GM18502 (cell line): ENCODE results near the gene TRIM9.
A peak's percentile ranks its signal among the peaks of the same experiment; 100 is the strongest.

Source experiments
- ATAC-seq: cut with Tn5 transposase; IDR thresholded peaks from one replicate; pipeline ENCODE4 v1.9.1; 2021; ENCODE audit warnings: mild to moderate bottlenecking; ENCODE audit not compliant: unreplicated experiment, poor library complexity

TRIM9 gene

DNA sequence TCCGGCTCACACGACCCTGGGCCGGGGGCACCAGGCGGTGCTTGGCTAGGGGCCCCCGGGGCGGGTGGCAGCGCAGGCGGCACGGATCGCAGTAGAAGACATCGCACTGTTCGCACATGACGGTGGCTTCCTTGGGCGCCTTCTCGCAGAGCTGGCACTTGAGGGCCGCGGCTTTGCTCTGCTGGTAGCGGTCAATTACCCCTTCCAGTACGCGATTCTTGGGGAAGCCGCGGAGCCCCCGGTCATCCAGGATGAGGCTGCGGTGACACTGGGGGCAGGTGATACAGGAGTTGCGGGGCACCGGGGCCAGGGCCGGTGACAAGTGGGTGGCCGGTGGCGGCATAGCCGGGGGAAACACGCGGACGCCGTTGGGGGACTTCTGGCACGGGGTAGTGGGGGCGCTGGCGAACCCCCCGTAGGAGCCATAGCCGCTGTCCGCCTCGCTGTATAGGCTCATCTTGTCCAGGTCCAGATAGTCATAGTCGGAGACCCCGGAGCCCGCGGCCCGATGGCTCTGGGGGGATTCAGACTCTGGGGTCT is 553 bp downstream of the TRIM9 start:
- peak; percentile 3 for ATAC-seq

DNA sequence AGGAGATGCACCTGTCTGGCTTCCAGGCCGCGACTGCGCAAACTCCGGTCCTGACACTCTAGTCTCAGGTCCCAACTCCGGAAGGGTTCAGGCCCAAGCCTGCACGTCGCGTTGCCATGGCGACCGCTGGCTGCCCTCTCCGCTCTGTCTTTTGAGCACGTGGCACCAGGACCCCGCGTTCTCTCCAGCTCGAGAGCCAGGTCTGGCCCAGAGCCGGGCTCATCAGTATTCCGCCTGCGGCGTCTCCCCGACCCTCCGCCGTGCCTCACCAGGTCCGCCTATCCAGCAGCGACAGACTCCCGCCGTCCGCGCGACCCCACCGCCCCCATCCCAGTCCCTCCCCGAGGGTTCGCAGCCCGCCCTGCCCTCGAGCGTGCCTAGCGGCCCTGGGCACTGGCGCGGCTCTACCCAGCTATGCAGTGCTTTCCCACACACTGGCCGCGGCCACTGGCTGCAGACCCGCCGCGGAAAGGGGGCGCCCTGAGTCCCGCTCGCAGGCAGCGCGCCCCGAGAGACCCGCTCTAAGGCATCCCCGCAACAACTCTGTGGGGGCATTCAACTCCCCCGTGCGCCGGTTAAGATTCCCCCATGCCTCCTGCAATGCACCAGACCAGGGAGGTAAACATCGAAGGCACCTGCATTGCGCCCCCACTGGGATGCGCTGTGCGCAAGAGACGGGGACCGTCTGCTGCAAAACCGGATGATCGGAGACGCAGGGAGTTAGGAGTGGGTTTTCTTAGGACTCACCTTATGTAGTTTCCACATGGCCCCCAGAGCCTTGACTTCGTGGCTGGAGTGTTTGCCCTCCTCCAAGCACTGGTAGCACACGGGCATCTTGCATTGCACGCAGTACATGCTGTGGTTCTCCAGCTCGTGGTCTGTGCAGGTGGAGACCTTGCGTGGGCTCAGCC is 1.3 kb downstream of the TRIM9 start:
- no peak for ATAC-seq

DNA sequence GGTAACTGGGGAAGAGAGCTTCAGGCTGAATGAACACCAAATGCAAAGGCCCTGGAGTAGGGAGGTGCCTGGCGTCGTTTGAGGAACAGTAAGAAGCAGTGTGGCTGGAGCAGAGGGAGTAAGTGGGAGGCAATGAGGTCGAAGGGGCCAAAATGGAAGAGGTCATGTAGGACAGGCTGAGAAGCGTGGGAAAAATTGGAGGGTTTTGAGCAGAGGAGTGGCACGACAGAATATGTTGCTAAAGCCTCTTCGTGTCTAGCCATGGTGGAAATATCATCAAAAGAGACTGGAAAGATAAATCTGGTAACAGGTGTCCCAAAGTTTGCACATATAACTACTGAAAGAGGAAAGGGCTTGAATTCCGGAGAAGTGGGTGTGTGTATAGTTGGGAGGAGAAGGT is 1.9 kb downstream of the TRIM9 start:
- no peak for ATAC-seq

DNA sequence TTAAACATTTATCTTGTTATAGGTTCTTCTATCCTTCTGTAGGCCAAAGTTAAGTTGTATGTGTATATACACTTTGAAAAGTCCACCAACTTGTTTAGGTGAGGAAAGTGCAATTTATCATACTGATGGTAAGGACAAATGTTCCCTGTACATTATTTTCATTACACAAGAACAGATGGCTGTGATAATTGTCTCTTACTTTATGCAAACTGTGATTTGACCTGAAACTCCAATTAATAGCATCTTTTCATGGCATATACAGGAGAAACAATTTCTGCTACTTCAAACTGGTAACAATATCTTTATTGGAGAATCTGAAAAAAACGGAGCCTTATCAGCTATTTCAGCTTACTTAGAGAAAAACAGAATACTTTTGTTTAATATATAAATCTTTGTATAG is 5.6 kb downstream of the TRIM9 start:
- ATAC-seq = no peak

DNA sequence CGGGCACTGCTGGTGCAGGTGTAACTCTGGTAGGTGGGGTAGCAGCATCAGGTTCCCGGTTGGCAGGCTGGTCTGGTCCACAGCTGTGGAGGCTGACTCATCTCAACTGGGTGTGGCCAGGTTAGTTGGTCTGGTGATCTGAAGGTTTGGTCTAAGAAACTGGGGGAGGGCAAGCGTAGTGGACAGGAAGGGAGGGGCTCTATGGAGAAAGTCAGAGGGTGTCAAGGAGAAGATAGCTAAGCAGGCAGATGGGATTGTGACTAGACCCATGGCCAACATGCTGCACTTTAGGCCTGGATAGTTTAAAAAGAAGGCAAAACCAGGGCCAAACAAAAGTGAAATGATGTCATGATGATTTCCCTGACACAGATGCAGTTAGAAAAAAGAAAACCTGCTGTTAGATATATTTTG is 7.9 kb downstream of the TRIM9 start:
- no peak for ATAC-seq

DNA sequence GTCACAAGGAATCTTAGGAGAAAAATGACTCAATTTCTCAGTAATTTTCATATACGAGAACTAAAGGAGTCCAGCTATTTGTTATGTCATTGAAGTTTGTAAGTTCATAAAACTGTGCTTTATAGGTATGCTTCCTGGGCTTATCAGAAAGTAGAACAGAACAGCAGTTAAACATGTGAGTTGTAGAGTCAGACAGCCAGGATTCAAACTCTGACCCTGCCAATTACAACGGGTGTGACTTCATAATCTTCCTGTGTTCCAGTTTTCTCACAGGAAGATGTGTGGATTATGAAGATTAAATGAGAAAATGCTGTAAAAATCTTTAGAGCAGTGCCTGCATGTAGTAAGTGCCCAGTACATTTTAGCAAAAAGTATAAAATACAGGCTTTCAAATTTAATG is 8.9 kb downstream of the TRIM9 start:
- ATAC-seq = no peak

DNA sequence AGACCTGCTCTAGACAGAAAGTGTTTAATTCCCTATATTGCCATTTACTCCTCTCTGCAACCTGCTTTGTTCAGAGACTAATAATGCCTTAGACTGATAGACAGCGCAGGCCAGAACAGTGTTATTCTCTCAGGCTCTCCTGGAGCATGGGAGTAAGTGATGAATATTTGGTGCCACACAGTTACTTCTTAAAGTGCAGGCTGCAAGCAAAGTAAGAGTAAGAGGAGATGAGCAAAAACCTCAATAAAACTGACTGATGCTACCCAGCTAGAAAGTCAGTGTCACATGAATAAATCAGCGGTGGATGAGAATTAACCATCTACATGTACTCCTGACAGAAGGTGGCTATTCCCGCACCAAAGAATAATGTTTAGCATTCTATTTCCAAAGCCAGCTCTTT is 9.9 kb downstream of the TRIM9 start:
- no peak for ATAC-seq

DNA sequence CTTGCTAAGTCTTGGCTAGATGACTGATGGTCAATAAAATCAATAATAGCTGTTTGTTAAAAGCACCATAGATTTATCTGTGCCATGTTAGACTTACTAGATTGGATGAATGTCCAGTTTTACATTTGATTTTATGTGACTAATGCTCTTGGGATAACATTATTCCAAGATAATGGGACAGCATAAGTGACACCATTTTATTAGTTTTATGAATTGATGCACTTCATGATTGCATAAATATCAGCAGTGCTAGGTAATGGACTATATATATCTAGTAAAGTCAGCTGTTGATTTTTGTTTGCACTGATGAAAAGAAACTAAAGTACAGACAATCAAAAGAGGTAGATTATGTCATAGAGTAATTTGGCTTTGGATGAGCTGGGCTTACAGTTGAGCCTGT is 10.4 kb downstream of the TRIM9 start:
- no peak for ATAC-seq

DNA sequence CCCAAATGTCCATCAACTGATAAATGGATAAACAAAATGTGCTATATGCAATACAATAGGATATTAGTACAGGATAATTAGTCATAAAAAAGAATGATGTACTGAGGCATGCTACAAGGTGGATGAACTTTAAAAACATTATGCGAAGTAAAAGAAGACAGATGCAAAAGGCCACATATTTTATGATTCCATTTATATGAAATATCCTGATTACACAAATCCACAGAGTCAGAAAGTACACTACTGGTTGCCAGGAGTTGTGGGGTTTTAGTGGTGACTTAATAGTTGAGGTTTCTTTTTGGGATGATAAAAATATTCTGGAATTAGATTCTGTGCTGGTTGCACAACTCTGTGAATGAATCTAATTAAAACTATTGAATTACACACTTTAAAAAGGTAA is 12.6 kb downstream of the TRIM9 start:
- no peak for ATAC-seq

DNA sequence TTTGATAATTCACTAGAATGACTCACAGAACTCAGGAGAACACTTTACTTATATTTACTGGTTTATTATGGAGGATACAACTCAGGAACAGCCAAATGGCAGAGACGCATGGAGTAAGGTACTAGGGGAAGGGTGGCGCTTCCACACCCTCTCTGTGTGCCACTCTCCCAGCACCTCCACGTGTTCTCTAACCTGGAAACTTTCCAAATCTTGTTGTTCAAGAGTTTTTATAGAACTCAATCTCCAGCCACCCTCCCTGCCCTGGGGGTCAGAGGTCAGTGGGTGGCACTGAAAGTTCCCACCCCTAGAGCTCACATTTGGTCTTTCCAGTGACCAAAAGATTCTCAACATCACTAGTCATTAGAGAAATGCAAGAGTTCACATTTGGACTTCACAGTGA is 13.2 kb downstream of the TRIM9 start:
- no peak for ATAC-seq

DNA sequence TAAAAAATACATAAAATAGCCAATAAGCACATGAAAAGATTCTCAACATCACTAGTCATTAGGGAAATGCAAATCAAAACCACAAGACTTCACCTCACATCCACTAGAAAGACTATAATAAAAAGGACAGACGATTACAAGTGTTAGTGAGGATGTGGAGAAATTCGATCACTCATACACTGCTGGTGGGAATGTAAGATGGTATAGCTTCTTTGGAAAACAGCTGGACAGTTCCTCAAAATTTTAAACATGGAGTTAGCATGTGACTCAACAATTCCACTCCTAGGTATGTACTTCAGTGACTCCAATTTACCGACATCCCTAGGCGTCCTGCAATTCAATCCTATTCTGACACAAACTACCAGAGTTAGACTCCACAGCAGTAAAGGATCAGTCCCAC is 13.7 kb downstream of the TRIM9 start:
- no peak for ATAC-seq

DNA sequence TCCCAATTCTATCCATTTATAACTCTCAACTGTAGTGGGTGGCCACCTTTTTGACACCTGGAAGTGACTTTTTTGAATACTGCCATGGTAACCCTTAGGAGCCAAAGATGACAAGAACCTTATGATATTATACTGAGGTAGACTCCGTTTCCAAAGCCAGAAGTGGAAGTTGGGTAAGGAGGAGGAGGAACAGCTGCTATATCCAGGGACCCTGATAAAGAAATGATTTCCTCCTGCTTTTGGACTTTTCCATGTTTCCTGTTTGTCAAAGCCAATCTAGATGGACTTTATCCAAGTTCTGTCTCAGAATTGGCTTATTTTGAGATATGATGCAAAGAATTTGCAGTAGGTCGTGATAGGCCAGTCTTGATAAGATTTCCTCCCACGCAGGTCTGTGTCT is 14.3 kb downstream of the TRIM9 start:
- no peak for ATAC-seq

DNA sequence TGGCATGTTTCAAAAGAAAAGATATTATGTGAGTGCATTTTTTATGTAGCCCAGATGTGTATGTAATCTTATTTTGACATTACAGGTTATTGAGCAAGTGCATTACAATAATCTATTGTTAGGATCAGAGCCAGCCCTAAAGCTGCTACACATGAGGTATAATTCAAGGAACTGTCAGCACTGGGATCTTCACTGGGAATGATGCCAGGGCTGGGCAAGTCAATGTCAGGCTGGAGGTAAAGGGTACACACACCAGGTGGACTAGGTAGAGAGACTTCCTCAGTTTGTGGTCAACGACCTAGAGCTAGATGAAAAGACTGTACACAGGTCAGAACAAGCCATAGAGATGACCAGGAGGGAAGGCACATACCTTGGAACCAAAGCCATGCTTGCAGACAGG is 15.4 kb downstream of the TRIM9 start:
- ATAC-seq = no peak

DNA sequence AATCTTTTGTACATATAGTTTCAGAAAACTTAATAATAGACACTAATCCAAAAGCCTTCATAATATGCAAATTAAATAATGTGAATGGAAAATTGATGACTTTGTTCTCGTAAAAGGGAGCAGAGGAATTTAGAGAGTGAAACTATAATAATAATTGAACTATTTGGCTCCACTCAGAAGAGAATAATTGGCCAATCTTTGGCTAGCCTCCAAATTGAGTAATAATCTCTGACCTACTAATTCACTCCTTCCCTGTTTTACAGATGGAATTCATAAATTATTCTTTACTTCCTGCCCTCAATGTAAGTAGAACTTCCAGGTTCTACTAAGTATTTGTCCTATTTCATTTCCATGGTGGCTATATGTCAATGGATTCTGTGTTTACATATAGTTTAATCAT is 15.8 kb downstream of the TRIM9 start:
- no peak for ATAC-seq

DNA sequence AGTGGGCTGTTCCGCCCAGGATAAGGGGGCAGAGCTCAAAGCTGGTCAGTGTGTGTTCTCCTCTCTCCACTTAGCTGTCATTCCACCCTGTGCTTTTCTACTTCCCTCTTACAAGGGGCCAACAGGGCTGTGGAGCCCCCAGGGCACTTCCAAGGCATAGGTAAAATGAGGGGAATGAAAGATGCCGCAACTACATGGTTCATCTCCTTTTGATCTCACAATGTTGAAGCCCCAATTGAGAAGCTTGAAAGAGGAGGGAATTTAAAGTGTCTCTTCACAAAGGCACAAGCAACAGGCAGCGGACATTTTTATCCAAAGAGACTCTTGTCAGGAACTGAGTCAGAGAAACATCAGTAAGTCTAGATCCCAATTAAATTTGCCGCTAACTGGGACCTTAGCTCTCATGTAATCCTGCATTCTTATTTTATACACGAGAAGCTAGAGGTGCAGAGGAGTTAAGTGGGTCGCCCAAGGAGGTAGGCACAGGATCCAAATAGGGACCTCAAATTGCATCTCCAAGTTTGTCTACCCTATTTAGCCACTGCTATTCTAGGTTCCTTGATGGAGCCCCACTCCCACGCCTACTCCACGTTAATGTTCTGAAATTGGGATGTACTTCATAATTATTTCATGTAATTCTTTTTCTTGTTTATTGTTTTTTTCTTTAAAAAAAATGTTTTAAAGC is 20.1 kb downstream of the TRIM9 start:
- ATAC-seq = no peak

DNA sequence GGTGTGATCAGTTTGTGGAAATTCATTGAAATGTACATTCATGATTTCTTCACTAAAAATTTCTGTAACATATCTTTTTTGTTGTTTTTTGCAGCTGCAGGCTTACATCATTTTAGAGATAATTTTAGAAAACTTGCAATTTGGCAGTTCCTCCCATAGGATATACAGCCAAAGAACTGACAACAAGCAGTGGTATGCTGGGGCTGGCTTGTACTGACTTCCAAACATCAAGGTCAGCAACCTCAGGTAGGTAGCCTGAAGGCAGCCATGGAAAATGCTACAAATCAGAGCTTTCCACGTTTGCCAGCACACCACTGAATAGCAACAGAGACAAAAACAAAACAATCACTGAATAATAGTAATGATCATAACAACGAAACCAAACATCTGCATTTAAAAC is 21.2 kb downstream of the TRIM9 start:
- ATAC-seq = no peak

DNA sequence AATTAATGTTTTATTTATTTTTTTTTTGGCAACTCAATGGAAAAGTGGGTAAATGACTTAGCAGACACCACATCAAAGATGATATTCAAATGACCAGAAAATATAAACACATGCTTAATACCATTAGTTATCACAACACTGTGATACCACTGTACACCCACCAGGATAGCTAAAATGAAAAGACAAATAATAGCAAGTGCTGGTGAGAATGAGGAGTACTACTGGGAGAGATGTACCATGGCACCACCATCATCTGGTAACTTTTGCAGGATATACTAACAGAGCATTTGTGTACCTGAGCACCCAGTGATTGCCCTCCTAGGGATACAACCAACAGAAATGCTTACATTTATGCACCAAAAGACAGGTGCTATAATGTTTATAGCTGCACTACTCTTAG is 21.9 kb downstream of the TRIM9 start:
- ATAC-seq = no peak

DNA sequence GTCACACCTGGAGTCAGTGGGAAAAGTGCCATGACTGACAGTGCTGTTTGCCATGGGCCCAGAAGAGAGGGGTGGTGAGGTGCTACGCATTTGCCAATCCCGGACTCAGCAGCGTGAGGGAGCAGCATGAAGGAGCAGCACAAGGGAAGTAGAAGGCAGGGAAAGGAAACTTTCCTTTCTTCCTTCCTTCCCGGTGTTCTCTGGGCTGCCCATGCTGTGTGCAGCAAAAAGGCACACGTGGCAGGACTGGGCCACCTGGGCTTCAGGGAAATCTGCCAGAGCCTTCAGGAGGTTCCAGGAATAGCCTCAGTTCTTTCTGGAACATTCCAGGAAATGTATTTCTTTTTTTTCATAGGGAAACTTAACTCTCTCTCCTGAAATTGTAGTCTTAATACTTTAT is 23.0 kb downstream of the TRIM9 start:
- ATAC-seq = no peak

DNA sequence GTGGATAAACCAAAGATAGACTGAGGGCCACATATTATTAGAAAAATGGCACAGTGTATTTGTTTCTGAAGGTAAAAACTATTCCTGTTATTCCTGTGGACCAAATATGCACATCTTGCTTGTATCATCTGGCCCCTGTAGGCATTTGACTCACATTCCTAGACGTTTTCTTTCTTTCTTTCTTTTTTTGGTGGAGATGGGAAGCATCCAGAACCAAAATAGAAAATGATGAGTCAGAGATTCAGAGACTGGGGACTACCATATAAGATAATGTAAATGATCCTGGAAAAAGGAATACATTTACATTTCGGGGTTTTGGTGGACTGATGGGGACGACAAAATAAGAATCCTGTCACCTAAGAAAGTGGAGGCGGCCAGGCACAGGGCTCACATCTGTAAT is 24.2 kb downstream of the TRIM9 start:
- ATAC-seq = no peak

DNA sequence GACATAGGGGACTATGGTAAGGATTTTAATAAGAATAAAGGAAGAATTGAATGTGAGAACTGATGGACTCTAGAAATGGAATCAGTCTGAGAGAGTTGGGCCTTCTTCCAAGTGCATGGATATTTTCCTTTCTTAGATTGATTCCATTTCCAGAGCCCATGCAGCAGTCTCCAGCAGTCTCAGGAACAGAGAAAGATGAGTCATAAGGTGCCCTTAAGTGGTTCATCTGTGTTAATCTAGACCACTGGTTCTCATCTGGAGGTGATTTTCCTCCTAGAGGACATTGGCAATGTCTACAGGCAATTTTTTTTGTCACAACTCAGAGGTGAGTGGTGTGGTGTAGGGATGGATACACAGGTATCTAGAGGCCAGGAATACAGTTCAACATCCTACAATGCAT is 25.9 kb downstream of the TRIM9 start:
- no peak for ATAC-seq

DNA sequence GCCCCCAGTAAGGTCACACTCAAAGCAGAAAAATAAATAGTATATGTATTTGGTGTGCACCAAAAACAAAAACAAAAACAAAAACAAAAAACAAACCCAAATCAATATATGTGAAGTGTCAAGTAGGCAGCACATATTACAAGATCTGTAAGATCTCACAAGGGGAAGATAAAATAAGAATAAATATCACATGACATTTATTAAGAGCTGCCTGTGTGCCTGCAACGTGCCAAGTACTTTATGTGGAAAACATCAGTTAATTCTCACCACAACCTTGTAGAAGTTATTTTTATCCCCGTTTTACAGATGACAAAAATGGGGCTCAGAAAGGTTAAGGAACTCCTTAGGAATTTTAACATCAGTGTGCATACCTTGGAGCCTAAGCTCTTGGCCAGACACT is 26.6 kb downstream of the TRIM9 start:
- ATAC-seq = no peak

DNA sequence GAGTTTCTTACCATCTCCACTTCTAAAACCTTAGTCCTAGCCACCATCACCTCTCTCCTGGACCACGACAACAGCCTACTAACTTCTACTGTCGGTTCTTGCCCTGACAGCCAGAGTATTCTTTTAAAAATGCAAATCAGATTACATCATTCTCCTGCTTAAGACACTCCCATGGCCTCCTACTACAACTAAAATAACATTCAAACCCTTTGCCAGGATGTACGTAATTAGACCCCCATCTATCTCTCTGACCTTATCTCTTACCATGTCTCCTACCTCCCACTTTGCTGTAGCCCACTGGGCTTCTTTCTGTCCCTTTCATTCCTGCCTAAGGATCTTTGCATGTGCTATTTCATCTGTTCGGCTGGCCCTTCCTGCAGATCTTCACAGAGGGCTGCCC is 27.6 kb downstream of the TRIM9 start:
- ATAC-seq = no peak
